Suprapubic skin (tissue), 4 donors: ENCODE data around the gene DDO.

Source experiments
- CTCF ChIP-seq, 2 donors: fragments of 200-600 bp in 1 of 2; fragments of 450-650 bp in 1 of 2; sonication (generic) in 1 of 2; IDR thresholded peaks; one replicate each; pipeline ENCODE4 v1.5.1; 2016 to 2019; ENCODE audit warnings: antibody characterized with exemption in 2 of 2, mild to moderate bottlenecking in 1 of 2, moderate library complexity in 1 of 2
- POLR2A ChIP-seq, 2 donors: fragments of 450-650 bp; IDR thresholded peaks; one replicate each; pipeline ENCODE4 v1.6.1; 2017; ENCODE audit warnings: antibody characterized with exemption in 2 of 2, mild to moderate bottlenecking in 2 of 2, moderate library complexity in 2 of 2
- POLR2AphosphoS5 ChIP-seq, 3 donors: sonication (generic); formaldehyde crosslinking; IDR thresholded peaks; one replicate each; pipeline ENCODE4 v1.6.1; 2017; ENCODE audit warnings: antibody characterized with exemption in 3 of 3

GRCh38 chr6:110360676-110361075 lies 54.7 kb downstream of the DDO start:
- TF ChIP-seq CTCF (IDR thresholded peaks at IDR 0.05) = no peak
- no peak for TF ChIP-seq POLR2A (IDR thresholded peaks at IDR 0.05)
- no peak for TF ChIP-seq POLR2AphosphoS5 (IDR thresholded peaks at IDR 0.05)
